H9 (cell line): ENCODE data around the gene ASMTL. TPM values are rescaled to one million over a fixed set of nuclear protein-coding genes. Genes with fewer than 3 reads are reported as not detected.

Source experiments
- DNase-seq: peaks from one replicate; pipeline ENCODE4 v3.0.0-alpha.2; 2017
- H2AFZ ChIP-seq: one replicate; pipeline ENCODE4 v1.6.1; 2013; ENCODE audit warnings: mild to moderate bottlenecking, low read length, control low read depth, moderate library complexity
- H2AK5ac ChIP-seq: 2 replicates; pipeline ENCODE4 v1.6.1; 2013; ENCODE audit warnings: low read length, control low read depth, mixed read lengths; ENCODE audit not compliant: insufficient read length
- H2BK120ac ChIP-seq: one replicate; pipeline ENCODE4 v1.6.1; 2013; ENCODE audit warnings: low read depth, mild to moderate bottlenecking, low read length, control low read depth, inconsistent platforms; ENCODE audit not compliant: poor library complexity, severe bottlenecking
- H2BK12ac ChIP-seq: 2 replicates; pipeline ENCODE4 v1.6.1; 2013; ENCODE audit warnings: low read length, control low read depth, mixed read lengths, low read depth; ENCODE audit not compliant: insufficient read length
- H2BK15ac ChIP-seq: 2 replicates; pipeline ENCODE4 v1.6.1; 2013; ENCODE audit warnings: low read depth, low read length, control low read depth
- H2BK20ac ChIP-seq: one replicate; pipeline ENCODE4 v1.6.1; 2013; ENCODE audit warnings: low read depth, mild to moderate bottlenecking, low read length, control low read depth, inconsistent platforms; ENCODE audit not compliant: poor library complexity, severe bottlenecking
- H2BK5ac ChIP-seq: 2 replicates; pipeline ENCODE4 v1.6.1; 2013; ENCODE audit warnings: low read length, control low read depth, mixed read lengths; ENCODE audit not compliant: insufficient read length
- H3K14ac ChIP-seq: 2 replicates; pipeline ENCODE4 v1.6.1; 2013; ENCODE audit warnings: low read length, control low read depth; ENCODE audit not compliant: insufficient read depth
- H3K18ac ChIP-seq: 2 replicates; pipeline ENCODE4 v1.6.1; 2013; ENCODE audit warnings: low read depth, mild to moderate bottlenecking, mixed read lengths, low read length, control low read depth; ENCODE audit not compliant: insufficient read length
- H3K23ac ChIP-seq: 2 replicates; pipeline ENCODE4 v1.6.1; 2013; ENCODE audit warnings: low read length, control low read depth, mixed read lengths, low read depth; ENCODE audit not compliant: insufficient read length
- H3K23me2 ChIP-seq: 2 replicates; pipeline ENCODE4 v1.6.1; 2013; ENCODE audit warnings: low read depth, mild to moderate bottlenecking, mixed read lengths, low read length, control low read depth; ENCODE audit not compliant: insufficient read length, poor library complexity, severe bottlenecking
- H3K27ac ChIP-seq: 2 replicates; pipeline ENCODE4 v1.5.1; 2013; ENCODE audit warnings: low read length, control low read depth, mixed read lengths, low read depth; ENCODE audit not compliant: insufficient read length
- H3K27me3 ChIP-seq: 2 replicates; pipeline ENCODE4 v1.6.1; 2013; ENCODE audit warnings: low read length, control low read depth, inconsistent platforms; ENCODE audit not compliant: insufficient read depth
- H3K4ac ChIP-seq: 2 replicates; pipeline ENCODE4 v1.6.1; 2013; ENCODE audit warnings: low read depth, mild to moderate bottlenecking, control low read depth, inconsistent platforms, low read length, moderate library complexity
- H3K4me1 ChIP-seq: 2 replicates; pipeline ENCODE4 v1.6.1; 2013; ENCODE audit warnings: low read length, control low read depth, inconsistent platforms; ENCODE audit not compliant: insufficient read depth
- H3K4me2 ChIP-seq: 2 replicates; pipeline ENCODE4 v1.6.1; 2013; ENCODE audit warnings: low read length, control low read depth, mixed read lengths; ENCODE audit not compliant: insufficient read length, insufficient read depth
- H3K56ac ChIP-seq: 2 replicates; pipeline ENCODE4 v1.6.1; 2013; ENCODE audit warnings: low read depth, mild to moderate bottlenecking, mixed read lengths, low read length, control low read depth; ENCODE audit not compliant: insufficient read length
- H3K79me1 ChIP-seq: 2 replicates; pipeline ENCODE4 v1.6.1; 2013; ENCODE audit warnings: low read depth, mild to moderate bottlenecking, moderate library complexity, low read length, control low read depth, inconsistent platforms; ENCODE audit not compliant: insufficient read depth, poor library complexity, severe bottlenecking
- H3K79me2 ChIP-seq: 2 replicates; pipeline ENCODE4 v1.6.1; 2013; ENCODE audit warnings: low read length, control low read depth, inconsistent platforms; ENCODE audit not compliant: insufficient read depth
- H3K9ac ChIP-seq: 2 replicates; pipeline ENCODE4 v1.6.1; 2013; ENCODE audit warnings: low read length, control low read depth, mixed read lengths; ENCODE audit not compliant: insufficient read length; ENCODE audit errors: extremely low read depth
- H3K9me3 ChIP-seq: one replicate; pipeline ENCODE4 v1.6.1; 2013; ENCODE audit warnings: low read depth, low read length, inconsistent platforms; ENCODE audit not compliant: control insufficient read depth
- H3T11ph ChIP-seq: one replicate; pipeline ENCODE4 v1.6.1; 2013; ENCODE audit warnings: mild to moderate bottlenecking, low read length, control low read depth, inconsistent platforms
- H4K20me1 ChIP-seq: one replicate; pipeline ENCODE4 v1.6.1; 2013; ENCODE audit not compliant: control insufficient read depth, insufficient read length, insufficient read depth
- H4K5ac ChIP-seq: 2 replicates; pipeline ENCODE4 v1.6.1; 2013; ENCODE audit warnings: low read depth, mild to moderate bottlenecking, mixed read lengths, low read length, control low read depth; ENCODE audit not compliant: insufficient read length
- H4K8ac ChIP-seq: replicated peaks from 2 replicates; pipeline ENCODE4 v1.6.1; 2013; ENCODE audit warnings: low read length, control low read depth, mixed read lengths, low read depth; ENCODE audit not compliant: insufficient read length
- H4K91ac ChIP-seq: 2 replicates; pipeline ENCODE4 v1.6.1; 2013; ENCODE audit warnings: low read depth, mild to moderate bottlenecking, moderate library complexity, mixed read lengths, low read length, control low read depth; ENCODE audit not compliant: insufficient read length
- H3K27ac Mint-ChIP-seq, 3 experiments: 2 replicates in 2 of 3; 3 replicates in 1 of 3; pipeline ENCODE4 v1.8.0; 2020 to 2021; ENCODE audit warnings: mixed read lengths in 3 of 3, mild to moderate bottlenecking in 1 of 3, moderate library complexity in 1 of 3
- H3K27me3 Mint-ChIP-seq: 2 replicates; pipeline ENCODE4 v1.8.0; 2021; ENCODE audit warnings: low read depth, mild to moderate bottlenecking, moderate library complexity, mixed read lengths
- H3K36me3 Mint-ChIP-seq, 3 experiments: 2 replicates in 2 of 3; 3 replicates in 1 of 3; pipeline ENCODE4 v1.8.0; 2020 to 2021; ENCODE audit warnings: low read depth in 3 of 3, mixed read lengths in 3 of 3; ENCODE audit not compliant: insufficient read depth in 1 of 3
- H3K4me1 Mint-ChIP-seq, 2 experiments: 2 replicates each; pipeline ENCODE4 v1.8.0; 2020; ENCODE audit warnings: mixed read lengths in 2 of 2
- H3K4me3 Mint-ChIP-seq, 2 experiments: 2 replicates in 1 of 2; 3 replicates in 1 of 2; pipeline ENCODE4 v1.8.0; 2020 to 2021; ENCODE audit warnings: mild to moderate bottlenecking in 2 of 2, mixed read lengths in 2 of 2, moderate library complexity in 1 of 2
- H3K9me3 Mint-ChIP-seq, 2 experiments: 2 replicates in 1 of 2; 3 replicates in 1 of 2; pipeline ENCODE4 v1.8.0; 2020; ENCODE audit warnings: mild to moderate bottlenecking in 2 of 2, mixed read lengths in 2 of 2, moderate library complexity in 1 of 2
- CTCF ChIP-seq: fragments of 200-600 bp; sonication (generic); conservative IDR thresholded peaks from 3 replicates; pipeline ENCODE4 v1.8.0; 2021; ENCODE audit warnings: antibody characterized with exemption, mild to moderate bottlenecking
- WGBS: extraction: QIAGEN DNeasy Blood & Tissue Kit; methylation state at CpG from one replicate; pipeline ENCODE4 v1.1.7; 2013; ENCODE audit warnings: missing lambda C conversion rate, low lambda C conversion rate, mixed read lengths; ENCODE audit not compliant: insufficient read length; ENCODE audit errors: extremely low coverage; 5-methylcytosine and 5-hydroxymethylcytosine counted together
- total RNA-seq: library from RNA; stranded (reverse); gene quantifications from 2 replicates; pipeline ENCODE4 v1.2.1, GENCODE V29; 2021

ASMTL gene
- total RNA-seq, 1 experiment from 2014 or later = 59.8 TPM

- Histone ChIP-seq H2AFZ (no peak overlapping the region), H3K4me2 (no peak overlapping the region), H3K27me3 (no peaks in the 10 kb centered on the region), H2AK5ac (no peak overlapping the region), H2BK20ac (no peak overlapping the region), H3K27ac (no peak overlapping the region), H3K9me3 (no peaks in the 10 kb centered on the region), H3K9ac (no peak overlapping the region), H4K8ac (no peak overlapping the region), H3K79me1 (no peaks in the 10 kb centered on the region), H3K23ac (no peak overlapping the region), H3K23me2 (no peaks in the 10 kb centered on the region), H4K91ac (no peak overlapping the region), H3K14ac (no peak overlapping the region), H3K18ac (no peak overlapping the region), H3T11ph (no peak overlapping the region), H3K4ac (no peak overlapping the region), H2BK5ac (no peak overlapping the region), H2BK12ac (no peak overlapping the region), H2BK120ac (no peak overlapping the region), H3K79me2 (no peaks in the 10 kb centered on the region), H4K5ac (no peak overlapping the region), H3K56ac (no peak overlapping the region), H4K20me1 (no peaks in the 10 kb centered on the region), H3K4me1 (no peaks in the 10 kb centered on the region), H2BK15ac (no peak overlapping the region)
- Mint-ChIP-seq H3K36me3 (peaks cover 39 to 66% (median 57%) of the 10 kb centered on the region in 3 experiments; a peak in 6 of 7 replicates), H3K27me3 (no peaks in the 10 kb centered on the region), H3K27ac (peak overlapping the region in 1 of 3 experiments; percentile 66; a peak in 2 of 7 replicates), H3K4me1 (peaks cover 2 to 12% of the 10 kb centered on the region in 2 experiments; a peak in 2 of 4 replicates), H3K9me3 (peaks cover 0 to 2% of the 10 kb centered on the region in 2 experiments; a peak in 3 of 5 replicates), H3K4me3 (no peak overlapping the region)
- TF ChIP-seq CTCF = no peak
- no peak for DNase-seq
- WGBS = no CpG with 5 or more reads among the region's 19 CpGs
These were observed 18.9 kb downstream of the ASMTL start for GRCh38 chrX:1433646-1434357.
